ENCODE data around the gene MYOM1.

MYOM1 gene

DNA sequence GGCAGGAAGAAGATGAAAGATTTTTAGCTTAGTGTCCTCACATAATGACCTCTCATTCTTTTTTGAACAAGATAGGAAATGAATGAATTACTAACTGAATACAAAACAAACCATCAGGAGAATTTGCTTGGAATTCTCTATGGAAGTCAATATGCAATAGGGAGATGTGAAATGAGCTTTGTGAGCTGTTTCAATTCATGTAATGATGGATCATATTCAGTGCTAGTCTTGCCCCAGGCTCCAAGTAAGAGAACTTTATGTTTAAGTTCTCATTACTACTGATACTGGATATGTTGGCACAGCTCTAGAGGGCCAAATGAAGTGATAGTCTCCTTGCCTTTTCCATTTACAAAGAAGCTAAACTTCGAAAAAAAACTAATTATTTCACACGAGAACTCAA, 29.2 kb downstream of the MYOM1 start:
- DNase-seq (ENCODE audit: low read depth in 2 of 3, low spot score in 2 of 3), result no peak

DNA sequence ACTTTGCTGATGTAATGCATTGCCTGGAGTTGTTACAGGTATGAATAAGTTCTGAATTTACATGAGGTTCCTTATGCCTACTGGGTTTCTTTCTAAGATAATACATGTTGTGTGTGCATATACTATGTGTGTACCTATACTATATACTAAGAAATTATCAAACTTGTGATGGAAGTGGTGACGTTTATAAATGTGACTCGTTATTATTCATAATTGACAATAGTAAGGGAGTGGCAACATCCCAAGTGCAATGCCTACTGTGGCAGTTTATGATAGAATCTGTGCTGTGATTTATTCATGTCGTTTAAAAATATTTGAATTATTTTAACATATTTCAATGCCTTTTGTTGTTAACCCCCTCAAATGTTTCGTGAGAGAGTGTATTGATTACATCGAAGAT, 29.9 kb downstream of the MYOM1 start:
- no peak for DNase-seq (ENCODE audit: low read depth in 2 of 3, low spot score in 2 of 3)

DNA sequence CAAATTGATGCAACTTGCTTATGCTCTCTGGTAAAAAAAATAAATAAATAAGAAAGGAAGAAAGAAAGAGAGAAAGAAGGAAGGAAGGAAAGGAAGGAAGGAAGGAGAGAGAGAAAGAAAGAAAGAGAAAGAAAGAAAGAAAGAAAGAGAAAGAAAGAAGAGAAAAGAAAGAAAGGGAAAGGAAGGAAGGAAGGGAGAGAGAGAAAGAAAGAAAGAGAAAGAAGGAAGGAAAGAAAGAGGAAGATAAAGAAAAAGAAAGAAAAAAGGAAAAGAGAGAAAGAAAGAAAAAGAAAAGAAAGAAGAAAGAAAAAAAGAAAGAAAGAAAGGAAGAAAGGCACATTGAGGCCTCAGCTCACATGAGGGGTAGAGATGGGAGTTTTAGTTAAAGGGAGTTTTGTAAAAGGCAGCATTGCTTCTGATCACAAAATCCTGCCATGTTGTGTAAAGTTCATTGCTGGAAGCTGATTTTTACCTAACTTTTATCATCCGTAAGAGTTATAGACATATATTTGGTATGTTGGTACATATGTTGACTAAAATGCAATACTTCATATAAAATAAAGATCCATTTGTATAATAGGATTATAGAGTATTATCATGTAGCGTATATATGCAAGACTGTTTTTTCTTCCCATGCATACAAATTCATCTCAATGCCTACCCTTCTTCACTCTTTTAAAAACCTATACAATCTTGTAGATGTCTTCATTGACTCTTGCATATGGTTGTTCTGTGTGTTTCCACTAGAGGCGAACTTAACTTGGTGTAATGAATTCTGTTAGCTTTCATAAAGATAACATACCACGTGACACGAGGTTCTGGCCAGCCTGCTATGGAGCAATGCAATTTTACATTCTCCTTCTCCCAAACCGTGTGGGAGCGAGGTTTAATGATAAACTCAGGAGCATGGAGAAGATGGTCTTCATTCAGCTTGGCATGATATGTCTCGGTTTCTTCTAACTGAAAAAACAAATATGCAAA, 32.8 kb downstream of the MYOM1 start:
- DNase-seq (ENCODE audit: low read depth in 2 of 3, low spot score in 2 of 3), result no peak

DNA sequence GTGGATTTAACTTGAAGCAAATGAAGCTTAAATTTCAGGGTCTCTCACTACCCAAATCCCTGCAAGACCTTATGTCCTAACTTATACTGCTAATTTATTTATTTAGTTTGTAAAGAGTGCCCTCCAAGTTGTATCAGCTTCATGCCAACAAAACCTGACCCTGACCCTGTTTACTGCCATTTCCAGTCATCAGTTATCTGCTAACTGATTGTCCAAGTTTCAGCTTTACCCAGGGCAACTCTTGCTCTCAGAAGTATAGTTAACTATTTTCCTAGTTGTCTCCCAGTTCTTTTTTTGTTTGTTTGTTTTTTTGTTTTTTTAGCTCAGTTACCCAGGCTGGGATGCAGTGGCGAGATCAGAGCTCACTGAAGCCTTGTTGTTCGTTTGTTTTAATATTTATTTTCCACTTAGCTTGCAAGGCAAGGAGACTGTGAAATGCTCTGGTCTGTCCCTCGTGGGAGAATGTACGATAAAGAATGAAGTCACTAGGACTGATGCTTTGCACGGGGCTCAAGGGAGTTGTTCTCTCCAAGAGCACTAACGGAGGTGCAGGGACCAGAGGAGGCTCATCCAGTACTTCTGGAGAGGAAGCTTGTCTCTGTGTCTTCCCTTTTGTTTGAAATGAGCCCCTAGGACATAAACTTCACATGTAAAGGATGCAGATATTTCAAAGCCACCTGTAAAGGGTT, 35.3 kb downstream of the MYOM1 start:
- no peak for DNase-seq (ENCODE audit: low read depth in 2 of 3, low spot score in 2 of 3)

DNA sequence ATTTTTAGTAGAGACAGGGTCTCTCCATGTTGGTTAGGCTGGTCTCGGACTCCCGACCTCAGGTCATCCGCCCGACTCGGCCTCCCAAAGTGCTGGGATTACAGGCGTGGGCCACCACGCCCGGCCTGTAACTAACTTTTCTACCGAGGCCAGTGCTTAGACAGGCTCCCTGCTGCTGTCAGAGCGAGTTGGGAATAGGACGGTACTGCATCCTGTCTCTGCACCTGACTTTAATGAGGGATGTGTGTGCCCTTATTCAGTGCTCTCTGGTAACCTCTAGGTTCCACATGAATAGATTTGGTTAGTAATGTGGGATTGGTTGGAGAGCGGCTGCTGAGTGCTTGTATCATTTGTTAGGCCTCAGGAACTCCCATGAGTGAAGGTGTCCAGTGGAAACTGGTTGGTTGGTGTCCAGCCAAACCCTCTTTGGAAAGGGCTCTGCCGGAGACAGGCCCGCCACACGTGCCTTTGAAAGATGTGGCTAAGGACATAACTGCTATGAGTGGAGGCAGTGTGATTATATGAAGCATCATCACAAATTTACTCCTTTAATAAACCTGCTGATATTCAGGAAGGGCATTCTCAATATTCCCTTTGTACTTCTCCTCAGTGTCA, 36.6 kb downstream of the MYOM1 start:
- DNase-seq (ENCODE audit: low read depth in 2 of 3, low spot score in 2 of 3), result no peak

DNA sequence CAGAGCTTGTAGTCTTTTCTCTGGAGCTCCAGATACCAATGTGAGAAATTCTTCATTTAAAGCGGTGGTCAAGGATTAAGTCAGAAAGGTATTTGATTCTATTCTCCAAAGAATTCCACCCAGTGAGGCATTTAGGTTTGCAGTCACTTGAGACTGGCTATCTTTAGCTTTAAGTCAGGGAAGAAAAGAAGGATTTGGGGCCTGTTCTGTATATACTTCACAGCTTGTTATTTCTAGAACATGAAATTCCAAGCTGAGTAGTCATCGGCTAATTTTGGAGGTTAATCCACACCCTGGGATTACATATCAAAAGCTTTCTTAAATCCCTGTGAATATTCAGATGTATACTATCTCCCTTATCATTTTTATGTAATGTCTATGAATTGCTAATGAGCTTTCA, 39.4 kb downstream of the MYOM1 start:
- DNase-seq (ENCODE audit: low read depth in 2 of 3, low spot score in 2 of 3), result no peak

DNA sequence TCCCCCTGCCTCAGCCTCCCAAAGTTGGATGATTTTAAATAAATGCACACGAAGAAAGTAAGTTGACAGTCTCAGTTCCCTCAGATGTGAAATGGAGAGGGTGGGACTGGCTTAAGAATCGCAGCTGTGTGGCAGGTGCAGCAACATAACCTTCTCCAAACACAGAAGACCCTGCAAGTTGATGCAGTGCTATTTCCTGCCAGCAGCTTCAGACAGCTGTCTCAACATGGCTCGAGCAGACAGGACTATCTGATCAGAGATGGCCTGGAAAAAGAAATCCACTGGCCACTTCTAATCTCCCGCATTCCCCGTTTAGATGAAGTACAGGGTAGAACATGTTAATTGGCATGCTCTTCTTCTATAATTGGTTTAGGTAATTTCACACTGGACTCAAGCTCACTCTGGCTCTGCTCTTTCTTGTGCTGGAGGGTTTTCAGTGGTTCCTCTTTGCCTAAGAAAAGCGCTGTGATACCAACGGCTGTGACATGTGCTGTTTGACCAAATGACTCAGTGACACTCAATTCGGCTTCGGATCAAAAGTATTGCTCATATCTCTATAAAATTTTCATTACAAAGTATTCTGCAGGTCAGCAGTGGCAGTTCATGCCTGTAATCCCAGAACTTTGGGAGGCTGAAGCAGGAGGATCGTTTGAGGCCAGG, 40.2 kb downstream of the MYOM1 start:
- no peak for DNase-seq (ENCODE audit: low read depth in 2 of 3, low spot score in 2 of 3)

DNA sequence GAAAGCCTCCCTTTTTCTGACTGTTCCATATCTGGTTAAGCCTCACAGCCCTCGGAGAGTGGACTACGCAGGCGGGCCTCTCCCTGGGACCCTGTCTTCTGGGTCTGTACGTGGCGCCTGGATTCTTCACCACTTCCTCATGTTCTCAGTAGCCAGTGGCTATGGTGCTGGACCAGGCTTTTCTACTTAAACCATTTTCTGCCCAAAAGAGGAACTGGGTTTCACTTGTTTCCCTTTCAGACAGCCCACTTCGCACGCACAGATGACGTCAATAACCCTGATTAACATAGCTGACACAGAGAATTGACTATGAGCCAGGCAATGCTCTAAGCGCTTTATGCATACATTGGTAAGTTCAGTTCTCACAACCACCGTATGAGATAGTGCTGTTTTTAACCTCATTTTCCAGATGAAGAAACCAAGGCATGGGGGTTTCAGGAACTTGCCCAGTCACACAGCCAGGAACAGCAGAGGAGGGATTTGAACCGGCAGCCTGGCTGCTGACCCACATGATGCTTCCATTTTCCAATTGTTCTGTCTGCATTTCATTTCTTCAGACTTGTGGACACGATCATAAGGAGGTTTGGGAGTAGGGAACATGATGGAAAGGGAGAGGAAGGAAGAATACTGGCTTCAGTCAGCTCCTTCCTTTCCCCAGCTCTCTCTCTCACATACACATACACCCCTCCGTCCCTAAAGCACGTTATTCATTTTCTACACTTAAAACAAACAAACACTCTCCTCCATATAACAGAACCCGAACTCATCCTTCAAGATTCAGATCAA, 41.7 kb downstream of the MYOM1 start:
- DNase-seq (ENCODE audit: low read depth in 2 of 3, low spot score in 2 of 3), result no peak

DNA sequence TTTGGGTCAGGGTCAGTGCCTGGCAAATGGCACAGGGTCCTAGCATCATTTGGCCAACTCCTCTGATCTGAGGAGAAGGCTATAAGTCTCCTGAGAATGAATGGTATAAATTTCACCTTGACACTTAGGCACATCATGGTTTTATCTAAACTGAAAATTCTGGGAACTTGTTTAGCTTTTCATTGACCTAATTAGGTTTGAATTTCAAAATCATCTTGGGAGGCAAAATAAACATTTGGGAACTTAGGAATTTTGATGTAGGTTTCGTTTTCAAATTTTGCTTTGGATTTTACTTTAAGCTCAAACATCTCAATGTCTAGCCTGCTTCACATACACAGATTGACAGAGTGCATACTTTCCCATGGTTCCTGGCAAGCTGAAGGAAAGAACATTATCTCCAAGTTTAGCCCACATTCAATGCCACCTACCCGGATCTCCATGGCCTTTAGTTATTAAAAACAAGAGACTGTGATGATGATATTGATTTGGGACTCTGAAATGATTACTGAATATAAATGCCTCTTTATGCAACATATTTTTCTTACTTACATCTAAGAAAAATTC, 44.5 kb downstream of the MYOM1 start:
- DNase-seq (ENCODE audit: low read depth in 2 of 3, low spot score in 2 of 3), result no peak

DNA sequence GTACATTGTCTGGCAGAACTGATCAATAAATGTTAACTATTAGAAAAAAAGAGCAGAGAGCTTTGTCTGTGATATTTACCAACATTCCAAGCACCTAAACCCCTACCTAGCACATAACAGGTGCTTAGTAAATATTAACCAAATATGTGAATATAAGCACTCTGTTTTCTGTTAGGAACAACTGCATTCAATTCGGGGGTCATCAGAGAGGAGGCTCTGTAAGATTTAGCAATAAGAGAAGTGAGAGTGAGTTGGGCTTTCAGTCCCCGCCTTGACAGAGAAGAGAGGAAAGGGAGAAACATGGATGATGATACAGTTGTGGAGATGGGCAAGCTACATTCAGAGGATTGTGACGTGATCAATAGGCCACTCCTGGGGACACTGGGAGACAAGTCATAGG, 47.7 kb downstream of the MYOM1 start:
- DNase-seq (ENCODE audit: low read depth in 2 of 3, low spot score in 2 of 3), result no peak

DNA sequence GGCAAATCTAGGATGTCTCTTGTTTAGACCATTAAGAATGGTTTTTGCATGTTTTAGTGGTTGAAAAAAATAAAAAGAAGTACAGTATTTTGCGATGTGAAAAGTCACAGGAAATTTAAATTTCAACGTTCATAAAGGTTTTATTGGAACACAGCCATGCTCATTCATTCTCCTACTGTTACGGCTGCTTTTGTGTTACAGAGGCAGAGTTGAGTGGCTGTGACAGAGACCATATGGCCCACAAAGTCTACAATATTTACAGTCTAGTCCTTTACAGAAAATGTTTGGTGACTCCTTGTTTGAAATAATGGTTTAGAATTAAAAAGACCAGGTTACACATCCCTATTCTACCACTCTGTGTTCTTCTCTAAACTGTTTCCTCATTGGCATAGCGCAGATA, 48.1 kb downstream of the MYOM1 start:
- no peak for DNase-seq (ENCODE audit: low read depth in 2 of 3, low spot score in 2 of 3)

DNA sequence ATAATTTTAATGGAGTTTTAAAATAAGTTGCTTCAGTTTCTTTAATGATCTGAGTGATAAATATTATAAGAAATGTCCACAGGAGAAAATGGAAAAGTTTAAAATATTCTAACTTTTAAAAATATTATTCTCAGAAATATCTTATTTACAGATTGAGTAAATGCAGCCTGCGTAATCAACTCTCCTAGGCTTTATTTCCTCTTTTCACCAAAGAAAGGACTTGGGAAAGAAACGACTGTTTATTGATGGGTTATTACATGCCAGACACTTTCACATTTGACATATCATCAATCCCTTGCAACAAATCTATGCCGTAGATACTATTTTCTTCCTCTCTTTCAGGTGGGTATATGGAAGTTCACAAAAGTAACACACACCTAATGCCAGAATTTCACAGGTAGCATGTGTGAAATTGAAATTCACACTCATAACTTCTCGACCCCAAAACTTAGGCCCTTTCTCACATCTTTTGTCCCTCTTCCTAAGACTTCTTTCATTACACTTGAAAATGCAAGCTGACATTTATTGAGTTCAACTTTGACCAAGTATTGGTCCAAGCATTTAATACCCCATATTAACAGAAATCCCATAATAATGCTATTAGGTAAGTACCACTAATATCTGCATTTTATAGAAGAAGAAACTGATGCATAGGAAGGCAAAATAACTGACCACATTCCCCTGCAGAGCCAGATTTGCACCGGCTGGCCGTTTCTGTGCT, 49.2 kb downstream of the MYOM1 start:
- DNase-seq (ENCODE audit: low read depth in 2 of 3, low spot score in 2 of 3), result no peak

DNA sequence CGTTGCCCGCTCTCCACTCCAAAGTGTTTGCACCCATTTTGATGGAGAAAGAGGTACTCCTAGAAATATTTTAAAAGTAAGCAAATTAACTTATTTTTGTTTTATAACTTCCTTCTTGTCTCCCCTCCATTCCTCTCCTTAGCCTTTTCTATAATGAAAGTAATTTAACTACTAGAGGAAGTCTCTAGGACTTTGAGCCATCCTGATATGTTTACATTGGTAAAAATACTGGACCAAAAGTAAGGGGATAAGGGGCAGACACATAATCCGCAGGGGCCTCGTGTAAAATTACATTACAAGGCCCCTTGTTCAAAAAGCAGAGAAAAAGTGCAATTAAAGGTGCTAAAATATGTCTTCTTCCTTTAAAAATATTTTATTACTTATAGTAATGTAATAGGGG, 55.4 kb downstream of the MYOM1 start:
- DNase-seq (ENCODE audit: low read depth in 2 of 3, low spot score in 2 of 3), result no peak

DNA sequence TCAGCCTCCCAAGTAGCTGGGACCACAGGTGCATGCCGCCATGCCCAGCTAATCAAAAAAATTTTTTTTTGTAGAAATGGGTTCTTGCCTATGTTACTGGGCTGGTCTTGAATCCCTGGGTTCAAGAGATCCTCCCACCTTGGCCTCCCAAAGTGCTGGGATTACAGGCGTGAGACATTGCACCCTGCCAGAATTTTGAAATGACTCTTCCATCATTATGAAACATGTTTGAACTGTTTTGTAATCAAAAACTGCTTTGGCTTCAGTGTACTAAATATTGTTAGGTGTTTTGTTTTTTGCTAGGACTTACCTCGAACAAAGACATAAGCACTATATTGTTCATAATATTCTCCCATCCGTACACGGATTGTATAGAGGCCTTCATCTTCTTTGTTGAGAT, 55.8 kb downstream of the MYOM1 start:
- no peak for DNase-seq (ENCODE audit: low read depth in 2 of 3, low spot score in 2 of 3)

DNA sequence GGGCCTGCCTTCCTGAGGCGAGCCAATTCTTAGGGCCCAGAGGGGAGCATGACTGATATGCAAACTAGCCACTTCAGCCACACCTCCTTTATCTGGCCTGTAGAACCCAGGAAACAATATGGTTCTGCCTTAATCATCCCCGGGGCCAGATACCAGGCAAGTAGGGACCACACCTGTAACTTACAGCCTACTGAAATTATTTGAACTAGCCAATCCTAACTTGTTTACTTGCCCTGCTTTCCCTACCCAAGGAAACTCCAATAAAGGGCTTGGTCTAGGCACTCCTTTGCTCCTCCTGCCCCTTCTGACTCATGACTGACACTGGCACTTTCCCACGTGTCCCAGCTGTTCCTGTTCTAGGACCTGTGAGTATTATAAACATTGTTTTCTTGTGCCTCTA, 57.6 kb downstream of the MYOM1 start:
- DNase-seq (ENCODE audit: low read depth in 2 of 3, low spot score in 2 of 3), result no peak

DNA sequence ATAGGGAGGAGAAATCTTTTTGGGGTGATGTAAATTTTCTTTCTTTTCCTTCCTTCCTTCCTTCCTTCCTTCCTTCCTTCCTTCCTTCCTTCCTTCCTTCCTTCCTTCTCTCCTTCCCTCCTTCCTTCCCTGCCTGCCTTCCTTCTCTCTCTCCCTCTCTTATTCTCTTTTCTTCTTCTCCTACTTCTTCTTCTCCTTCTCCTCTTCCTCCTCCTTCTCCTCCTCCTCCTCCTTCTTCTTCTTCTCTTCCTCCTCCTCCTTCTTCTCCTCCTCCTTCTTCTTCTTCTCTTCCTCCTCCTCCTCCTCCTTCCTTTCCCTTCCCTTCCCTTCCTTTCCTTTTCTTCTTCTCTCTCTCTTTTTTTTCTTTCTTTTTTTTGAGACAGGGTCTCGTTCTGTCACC, 59.9 kb downstream of the MYOM1 start:
- DNase-seq (ENCODE audit: low read depth in 2 of 3, low spot score in 2 of 3), result no peak

DNA sequence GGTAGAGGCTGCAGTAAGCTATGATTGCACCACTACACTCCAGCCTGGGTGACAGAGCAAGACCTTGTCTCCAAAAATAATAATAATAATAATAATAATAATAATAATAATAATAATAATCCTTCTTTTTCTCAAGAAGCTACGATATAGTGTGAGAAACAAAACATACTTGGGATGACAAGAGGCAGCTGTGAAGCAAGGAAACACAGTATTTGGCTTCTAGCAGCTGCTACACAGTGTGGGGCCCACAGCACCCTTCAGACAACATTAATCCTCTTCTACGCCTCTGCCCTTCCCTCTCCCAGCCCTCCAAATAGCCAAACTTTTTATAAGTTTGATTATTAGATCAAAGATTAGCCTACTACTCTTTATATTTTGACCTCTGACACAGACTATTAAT, 62.2 kb downstream of the MYOM1 start:
- no peak for DNase-seq (ENCODE audit: low read depth in 2 of 3, low spot score in 2 of 3)

DNA sequence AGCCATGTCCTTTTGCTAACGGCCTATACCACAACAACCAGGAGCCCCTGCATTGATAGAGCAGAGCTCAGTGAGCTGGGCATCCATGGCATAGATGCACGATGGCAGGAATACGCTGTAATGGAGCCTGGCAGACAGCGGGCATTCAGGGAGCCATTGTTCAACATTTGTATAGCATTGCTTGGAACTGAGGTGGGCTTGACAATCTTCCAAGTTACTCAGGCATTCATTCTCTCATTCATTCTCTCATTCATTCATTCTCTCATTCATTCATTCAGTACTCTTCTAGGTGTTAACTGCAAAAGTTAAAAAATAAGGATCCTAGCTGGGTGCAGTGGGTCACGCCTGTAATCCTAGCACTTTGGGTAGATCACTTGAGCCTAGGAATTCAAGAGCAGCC, 62.7 kb downstream of the MYOM1 start:
- no peak for DNase-seq (ENCODE audit: low read depth in 2 of 3, low spot score in 2 of 3)

DNA sequence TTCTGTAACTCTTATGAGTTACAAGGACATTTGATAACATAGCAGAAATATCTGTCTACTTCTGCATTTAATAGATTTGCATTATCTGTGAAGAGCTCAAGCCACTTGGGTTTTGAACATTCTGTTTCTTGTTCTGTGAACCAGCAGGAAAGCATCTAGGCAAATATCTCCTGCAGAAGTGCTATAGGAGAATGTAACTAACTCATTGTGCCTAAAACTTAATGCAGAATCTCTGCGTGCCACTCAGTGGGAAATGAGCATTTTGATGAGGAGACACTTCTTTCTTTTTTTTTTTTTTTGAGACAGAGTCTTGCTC, 63.5 kb downstream of the MYOM1 start:
- DNase-seq (ENCODE audit: low read depth in 2 of 3, low spot score in 2 of 3), result no peak

DNA sequence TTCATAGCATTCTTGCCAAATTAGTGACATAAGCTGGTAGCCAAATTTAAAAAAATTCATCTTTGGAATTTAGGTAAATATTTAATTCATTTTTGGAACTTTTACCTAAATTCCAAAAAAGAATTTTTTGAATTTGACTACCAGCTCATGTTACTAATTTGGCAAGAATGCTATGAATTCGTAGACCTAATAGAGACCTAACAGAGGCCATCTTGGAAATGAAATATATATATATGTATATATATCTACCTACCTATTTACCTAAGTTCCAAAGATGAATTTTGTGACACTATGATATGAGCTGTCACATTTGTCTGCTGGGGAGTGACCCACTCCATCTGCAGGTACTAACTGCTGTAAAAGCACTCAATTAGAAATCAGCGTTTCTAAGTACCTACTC, 65.6 kb downstream of the MYOM1 start:
- DNase-seq (ENCODE audit: low read depth in 2 of 3, low spot score in 2 of 3), result no peak

All from activated CD8-positive, alpha-beta memory T cell treated with anti-CD3 and anti-CD28 coated beads for 48 hours (primary cell).